Measurements from ENCODE around the gene MSRB3.
"Not testable (repeated sequence)": the region's sequence is repeated elsewhere in the genome, so short reads cannot be mapped to it uniquely, and the experiment has no call there.

Gene MSRB3

DNA sequence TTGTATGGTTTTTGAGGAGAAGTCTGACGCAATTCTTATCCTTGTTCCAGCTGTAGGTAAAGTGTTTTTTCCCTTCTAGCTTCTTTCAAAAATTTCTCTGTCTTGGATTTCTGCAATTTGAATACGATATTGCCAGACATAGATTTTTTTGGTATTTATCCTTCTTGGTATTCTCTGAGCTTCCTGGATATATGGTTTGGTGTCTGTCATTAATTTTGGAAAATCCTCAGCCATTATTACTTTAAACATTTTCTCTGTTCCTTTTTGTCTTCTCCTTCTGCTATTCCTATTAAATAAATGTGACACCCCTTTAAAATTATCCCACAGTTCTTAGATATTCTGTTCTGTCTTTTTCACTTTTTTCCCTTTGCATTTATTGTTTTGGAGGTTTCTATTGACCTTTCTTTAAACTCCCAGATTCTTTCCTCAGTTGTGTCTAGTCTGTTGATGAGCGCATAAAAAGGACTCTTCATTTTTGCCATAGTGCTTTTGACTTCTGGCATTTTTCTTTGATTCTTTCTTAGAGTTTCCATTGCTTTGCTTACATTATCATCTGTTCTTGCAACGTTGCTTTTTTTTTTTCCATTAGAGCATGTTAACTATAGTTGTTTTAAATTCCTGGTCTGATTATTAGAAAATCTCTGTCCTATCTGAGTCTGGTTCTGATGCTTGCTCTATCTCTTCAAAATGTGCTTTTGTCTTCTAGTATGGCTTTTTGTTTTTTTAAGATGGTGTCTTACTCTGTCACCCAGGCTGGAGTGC is 129.1 kb downstream of the MSRB3 start:
- no peak for DNase-seq

DNA sequence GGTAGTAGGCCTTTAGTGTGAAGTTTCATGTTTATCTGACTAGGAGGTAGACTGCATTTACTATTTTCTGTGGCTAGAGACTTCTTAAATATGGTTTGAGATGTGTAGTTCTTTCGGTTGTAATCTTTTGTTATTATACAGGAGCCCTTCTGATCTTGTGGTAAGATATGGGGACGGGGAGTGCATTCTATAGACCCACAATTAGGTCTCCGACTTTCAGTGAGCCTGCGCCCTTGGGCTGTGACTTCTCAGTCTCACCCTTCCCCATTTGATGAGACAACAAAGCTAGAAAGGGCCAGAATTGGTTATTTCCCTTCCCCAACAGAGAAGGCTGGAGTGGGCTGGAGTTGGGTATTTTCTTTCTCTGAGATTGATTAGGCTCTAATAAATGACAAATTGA is 130.0 kb downstream of the MSRB3 start:
- no peak for DNase-seq

DNA sequence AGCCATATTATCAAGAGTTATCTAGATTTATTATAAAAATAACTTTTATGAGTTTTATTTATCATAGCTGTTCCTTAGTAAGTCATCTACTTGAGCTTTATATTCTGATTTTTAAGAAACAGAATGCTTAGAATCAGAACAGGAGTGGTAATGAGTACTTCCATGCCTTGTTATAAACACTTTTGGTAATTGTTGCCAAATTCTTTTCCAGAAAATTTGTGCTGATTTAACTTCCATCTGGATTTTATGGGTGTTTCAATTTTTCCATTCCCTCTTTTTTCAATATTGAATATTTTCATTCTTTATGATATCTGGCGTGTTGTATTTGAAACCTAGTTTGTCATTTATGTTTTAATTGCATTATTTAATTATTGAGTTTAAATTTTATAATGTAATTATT is 131.2 kb downstream of the MSRB3 start:
- no peak for DNase-seq

DNA sequence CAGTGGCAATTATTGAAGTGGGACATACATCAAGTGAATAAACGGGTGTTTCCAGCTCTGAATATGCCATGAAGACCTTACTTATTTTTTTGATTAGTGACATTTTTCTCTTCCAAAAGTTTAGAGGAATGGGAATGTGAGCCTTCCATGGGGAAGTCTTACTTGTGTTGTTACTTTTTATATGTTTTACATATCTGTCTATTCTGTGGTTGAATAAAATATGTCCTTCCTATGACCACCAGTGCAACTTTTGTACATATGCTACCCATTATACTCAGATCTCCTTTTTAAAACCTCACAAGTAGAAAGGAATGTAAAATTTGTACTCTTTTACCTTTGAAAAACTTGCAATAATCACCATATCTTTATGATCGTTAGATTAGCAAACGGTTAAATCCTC is 132.7 kb downstream of the MSRB3 start:
- no peak for DNase-seq

DNA sequence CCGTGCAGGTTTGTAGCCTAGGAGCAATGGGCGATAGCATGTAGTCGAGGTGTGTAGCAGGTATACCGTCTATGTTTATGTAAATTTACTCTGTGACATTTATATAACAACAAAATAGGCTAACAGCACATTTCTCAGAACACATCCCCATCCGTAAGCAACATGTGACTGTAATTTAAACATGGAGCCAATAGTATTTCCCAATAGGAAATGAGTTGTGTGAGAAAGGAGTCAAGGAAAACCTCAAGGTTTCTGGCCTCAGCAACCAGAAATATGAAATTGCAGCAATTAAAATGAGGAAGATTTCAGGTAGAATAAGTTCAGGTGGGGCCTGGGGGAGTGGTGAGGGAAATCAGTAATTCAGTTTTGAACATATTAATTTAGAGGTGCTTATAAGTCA is 136.0 kb downstream of the MSRB3 start:
- DNase-seq, result no peak

DNA sequence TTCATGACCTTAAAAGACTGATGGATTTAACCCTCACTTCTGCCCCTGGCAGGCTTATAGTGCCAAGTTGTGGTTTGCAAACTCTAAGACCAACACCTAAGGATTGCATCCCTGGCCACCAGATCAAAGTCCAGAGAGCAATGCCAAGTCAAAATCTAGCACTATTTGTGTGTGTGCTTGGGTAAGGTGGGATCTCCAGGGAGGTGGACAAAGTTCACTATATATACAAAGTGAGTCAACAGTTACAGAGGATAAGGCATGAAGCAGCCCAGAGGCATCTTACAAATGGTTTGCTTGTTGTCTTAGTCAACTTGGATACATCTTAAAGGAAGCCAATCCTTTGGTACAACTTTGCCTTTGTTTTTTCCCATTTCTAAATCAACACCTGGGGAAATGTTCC is 137.3 kb downstream of the MSRB3 start:
- no peak for DNase-seq

DNA sequence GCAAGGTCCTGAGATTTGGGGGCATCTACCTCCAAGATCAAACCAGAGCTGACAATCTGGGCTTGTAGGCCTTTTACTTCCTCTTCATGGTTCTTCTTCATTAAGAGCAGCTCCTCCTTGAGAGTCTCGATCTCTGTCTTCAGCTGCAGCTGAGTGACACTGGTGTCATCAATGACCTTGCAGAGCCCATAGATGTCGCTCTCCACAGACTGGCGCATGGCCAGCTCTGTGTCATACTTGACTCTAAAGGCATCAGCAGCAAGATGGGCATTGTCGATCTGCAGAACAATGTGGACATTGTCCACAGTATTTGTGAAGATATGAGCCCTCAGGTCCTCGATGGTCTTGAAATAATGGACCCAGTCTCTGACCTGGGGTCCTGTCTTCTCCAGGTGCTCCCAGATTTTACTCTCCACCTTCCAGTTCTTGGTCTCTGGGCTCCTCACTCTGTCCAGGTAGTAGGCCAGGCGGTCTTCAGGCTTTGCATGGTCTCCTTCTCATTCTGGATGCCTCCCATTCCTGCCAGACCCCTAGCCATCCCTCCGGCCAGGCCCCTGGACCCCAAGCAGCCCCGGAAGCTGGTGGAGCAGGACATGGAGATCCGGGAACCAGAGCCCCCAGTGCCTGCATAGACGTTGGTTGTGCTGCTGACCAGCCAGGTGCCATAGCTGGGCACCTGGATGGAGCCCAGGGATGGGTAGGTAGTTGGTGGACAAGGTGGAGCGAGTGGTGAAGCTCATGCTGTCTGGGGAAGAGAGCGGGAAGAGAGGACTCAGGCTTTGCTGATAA is 141.0 kb downstream of the MSRB3 start:
- DNase-seq, result no peak

DNA sequence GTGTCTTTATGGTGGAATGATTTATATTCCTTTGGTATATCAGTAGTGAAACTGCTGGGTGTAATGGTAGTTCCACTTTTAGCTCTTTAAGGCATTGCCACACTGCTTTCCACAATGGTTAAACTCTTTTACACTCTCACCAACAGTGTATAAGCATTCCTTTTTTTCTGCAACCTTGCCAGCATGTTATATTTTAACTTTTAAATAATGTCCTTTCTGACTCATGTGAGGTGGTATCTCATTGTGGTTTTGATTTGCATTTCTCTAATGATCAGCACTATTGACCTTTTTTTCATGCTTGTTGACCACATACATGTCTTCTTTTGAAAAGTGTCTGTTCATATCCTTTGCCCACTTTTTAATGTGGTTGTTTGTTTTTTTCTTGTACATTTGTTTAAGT is 142.5 kb downstream of the MSRB3 start:
- DNase-seq, result no peak

DNA sequence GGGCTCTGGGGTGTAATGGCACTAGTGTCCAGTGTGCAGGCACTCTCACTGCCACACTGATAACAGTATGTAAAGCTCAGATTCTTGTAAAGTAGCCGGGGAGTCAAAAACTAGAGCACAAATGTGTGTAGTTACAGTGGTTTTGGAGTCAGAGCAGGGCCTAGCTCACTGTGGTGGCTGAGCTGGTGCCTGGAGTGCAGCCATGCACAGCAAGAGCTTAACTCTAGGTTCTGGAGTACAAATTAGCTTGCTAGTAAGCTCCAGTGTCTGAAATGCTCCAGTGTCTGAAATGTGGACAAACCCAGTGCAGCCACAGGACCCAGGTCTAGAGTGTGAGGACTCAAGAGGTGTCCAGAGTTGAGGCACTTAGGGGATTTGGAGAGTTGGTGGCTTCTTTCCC is 149.2 kb downstream of the MSRB3 start:
- DNase-seq, result no peak

DNA sequence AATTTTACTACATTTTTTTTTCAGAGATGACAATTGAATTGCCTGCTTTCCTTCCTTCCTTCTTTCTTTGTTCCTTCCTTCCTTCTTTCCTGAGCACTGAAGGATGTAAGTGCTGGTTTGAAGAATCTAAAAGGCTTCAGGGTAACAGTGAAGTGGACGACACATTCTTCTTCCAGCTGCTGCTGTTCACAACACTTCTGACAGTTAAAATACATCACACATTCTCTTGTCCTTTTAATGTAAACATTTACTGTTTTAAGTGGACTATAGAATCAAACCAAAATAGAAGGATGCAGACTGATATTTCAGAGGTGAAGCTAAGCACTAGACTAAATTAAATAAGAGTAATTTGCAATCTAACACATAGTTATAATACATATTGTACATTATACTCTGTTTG is 151.5 kb downstream of the MSRB3 start:
- no peak for DNase-seq

DNA sequence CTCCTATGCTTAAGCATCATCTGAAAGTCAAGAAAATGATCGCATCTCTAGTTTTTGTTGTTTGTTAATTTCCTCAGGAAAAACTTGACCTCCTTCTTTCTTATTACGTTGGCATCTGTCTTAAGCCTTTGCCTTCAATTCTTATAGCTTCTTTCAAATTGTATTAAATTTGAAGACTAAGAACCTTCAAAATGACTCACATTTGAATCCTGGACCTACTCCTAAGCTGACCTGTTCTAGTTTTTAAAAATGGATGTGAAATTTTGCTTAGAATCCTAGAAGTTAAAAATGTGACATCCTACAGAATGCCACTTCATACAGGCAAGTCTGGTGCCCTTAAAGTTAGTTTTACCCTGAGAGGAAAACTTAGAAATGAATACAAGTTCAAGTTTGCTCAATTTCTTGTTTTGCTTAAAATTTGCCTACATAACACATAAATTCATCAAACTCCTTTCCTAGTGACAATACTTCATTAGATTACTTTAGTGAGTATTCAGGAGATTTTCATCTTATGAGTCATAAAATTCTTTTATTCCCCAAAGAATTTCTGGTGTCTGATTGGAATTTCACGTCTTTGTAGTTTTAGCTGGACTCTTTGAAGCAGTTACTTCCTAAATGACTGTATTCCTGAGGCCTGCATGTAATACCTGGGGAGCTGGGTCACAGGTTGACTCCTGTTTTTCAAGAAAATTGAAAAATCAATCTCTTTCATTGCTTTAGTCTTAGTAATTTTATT is 152.3 kb downstream of the MSRB3 start:
- no peak for DNase-seq

DNA sequence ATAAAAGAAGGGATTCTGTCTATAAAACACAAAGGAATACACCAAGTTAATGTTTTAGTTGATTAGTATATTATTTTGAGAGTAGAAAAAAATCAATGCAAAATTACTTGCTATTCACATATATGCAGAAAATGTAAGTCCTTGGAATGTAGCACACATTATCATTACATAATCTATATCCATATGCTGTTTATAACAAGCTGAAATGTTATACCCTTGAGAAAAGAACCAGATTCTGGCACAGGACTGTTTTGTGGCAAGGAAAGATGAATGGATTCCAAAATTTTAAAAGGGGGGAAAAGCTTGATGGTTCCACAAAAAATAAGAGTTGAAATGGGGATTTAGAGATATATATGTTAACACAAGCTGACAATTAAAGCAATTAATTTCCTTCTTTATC is 153.6 kb downstream of the MSRB3 start:
- DNase-seq, result no peak

DNA sequence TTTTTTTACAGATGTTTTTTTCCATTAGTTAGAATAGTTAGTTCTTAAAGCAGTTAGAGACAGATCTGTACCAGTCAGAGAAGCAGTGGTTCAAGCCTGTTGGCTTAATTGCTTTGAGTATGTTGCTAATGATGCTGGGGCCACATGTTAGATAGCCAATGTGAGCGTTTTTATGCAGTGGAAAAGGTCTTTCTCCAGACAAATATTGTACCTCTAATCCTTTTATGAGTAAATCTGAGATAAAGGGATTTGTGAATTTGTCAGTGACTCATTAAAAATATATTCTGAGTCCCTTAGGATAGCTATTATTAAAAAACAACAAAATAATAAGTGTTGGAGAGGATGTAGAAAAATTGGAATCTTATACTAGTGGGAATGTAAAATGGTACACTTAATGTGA is 154.2 kb downstream of the MSRB3 start:
- DNase-seq, result no peak

DNA sequence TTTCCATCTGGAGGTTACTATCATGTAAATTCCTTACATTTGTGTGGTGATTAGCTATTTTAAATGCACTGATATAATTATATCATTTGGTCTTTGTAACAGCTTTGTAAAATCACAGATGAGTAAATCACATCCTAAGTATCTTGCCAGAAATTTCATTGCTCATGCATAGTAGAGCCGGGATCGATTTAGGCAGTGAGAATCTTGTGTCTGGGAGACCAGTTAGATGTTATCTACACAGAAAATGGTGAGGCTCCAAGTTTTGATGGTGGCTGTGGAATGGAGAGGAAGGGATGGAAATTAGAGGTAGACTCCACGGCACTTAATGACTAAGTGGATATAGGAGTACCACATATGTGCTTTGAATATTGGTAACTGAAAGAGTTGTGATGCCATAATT is 156.3 kb downstream of the MSRB3 start:
- DNase-seq, result no peak

DNA sequence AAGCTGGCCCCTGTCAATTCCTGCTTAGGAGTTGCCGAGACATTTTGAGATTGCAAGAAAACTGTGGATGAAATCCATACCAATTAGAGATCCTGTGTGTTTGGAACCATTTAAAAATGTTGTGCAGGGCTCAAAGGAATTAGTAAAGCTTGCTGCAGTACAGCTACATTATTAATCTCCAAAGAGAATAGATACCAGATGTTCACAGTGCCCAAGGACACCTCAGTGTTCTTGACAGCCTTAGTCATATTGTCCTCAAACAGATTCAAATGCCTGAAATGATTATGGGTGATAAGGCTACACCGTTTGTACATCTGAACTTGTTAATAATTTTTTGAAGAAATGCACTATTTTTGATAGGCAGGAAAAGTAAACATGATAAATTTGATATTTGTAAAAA is 164.6 kb downstream of the MSRB3 start:
- no peak for DNase-seq

DNA sequence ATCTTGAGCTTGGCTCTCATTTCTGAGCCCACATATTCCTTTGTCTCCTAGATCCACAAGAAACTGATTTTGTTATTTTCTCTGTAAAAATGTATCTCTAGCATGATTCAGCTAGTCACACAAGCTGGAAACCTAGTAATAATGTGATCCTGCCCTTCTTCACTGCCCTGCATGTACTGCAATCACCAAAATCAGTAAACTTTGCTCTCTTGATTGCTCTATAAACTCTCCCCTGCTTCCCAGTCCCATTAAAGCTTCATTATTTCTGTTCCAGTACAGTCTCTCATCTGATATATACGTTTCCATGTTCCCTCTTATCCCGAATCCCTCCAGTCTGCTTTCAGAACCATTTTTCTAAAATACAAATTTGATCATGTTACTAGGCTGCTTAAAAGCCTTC is 166.5 kb downstream of the MSRB3 start:
- no peak for DNase-seq

DNA sequence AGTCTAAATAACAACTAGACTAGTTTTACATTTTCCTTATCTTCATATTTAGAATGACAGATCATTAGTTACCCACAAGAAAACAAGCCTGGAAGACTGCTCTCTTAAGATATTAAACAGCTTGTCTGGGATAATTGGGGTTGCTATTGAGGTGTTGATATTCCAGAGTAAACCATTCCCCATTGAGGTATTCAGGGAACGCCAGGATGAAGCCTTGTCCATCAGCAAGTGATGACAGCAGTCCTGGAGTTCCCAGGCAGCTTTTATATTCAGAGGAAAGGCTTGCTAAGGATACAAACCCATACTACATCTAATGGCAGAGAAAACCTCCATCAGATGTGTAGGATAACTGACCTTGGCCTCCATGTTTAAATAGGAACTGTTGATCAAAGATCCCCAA is 168.4 kb downstream of the MSRB3 start:
- no peak for DNase-seq

DNA sequence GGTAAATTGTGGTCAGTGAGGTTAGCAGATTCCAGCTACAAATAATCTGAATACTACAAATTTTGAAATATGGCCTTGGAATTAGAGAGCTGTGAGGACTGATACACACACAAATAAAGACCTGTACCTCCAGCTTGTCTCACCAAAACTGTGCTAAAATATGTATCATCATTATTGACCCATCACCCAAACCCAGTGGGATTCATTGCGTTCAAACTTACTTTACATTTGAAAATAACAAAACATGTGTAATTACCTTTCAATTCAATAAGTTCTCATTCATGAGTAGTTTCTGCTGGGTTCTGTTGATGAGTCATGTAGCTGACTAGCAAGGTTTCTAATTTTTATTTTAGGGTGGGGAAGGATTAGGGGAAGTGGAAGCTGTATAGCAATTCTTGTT is 170.9 kb downstream of the MSRB3 start:
- no peak for DNase-seq

DNA sequence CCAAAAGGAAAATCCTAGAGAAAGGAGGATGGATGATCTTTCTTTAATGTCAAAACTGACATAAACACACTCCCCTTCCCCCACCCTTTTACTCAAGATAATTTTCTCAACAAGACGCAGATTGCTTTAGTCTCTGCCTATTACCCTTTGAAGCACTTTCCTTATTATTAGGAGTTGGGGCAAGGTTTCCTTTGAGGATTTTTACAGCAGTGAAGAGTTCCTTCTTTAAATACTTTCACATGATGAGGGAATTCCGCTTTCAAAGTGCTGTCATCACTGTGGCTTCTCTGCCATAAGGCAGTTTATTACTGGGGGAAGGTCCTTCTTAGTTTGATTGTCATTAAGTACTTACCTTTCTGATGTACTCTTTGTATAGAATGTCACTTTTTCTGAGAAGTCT is 172.1 kb downstream of the MSRB3 start:
- no peak for DNase-seq

DNA sequence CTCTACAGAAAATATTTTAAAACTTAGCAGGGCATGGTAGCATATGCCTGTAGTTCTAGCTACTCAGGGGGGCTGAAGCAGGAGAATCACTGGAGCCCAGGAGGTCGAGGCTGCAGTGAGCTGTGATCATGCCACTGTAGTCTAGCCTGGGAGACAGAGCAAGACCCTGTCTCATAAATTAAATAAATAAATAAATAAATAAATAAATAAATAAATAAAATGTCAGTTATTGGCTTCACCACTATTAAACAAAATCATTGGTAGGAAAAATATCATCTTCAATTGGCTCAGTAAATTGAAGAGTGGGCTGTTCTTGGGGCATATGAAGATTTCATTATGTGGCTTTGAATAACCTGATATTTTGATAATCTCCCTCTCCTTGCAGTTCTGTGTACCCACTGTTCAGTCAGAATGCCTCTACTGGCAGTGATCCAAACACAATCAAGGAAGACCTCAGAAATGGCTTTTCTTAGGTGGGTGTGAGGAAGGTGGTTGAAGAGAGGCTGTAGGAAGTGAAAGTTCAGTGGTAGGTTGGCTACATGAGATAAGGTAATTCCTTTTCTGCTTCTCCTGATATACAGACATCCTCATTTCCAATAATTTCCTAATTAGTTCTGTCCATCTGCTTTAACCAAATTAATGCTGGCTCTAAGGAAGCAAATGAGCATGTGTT is 175.8 kb downstream of the MSRB3 start:
- DNase-seq, result no peak

DNA sequence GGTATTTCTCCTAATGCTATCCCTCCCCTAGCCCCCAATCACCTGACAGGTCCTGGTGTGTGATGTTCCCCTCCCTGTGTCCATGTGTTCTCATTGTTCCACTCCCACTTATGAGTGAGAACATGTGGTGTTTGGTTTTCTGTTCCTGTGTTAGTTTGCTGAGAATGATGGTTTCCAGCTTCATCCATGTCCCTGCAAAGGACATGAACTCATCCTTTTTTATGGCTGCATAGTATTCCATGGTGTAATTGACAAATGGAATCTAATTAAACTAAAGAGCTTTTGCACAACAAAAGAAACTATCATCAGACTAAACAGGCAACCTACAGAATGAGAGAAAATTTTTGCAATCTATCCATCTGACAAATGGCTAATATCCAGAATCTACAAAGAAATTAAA is 178.9 kb downstream of the MSRB3 start:
- DNase-seq, result not testable (repeated sequence)

DNA sequence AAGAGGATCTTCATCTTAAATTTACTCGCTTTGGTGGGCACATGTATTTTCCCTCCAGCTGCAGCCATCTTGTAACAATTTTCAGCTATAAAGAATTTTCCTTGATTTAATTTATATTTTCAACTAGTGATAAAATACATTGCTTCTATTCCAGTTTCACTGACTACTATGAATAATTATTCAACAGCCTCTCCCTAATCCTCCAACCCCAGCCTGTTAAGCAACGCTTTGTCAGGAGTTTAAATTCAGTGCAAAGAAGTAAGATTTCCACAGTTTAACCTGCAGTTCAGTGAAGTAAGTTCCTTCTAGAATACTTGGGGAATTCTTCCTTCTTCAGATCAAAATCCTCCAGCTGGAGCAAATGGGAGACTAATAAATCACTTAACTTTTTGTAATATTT is 180.2 kb downstream of the MSRB3 start:
- no peak for DNase-seq

DNA sequence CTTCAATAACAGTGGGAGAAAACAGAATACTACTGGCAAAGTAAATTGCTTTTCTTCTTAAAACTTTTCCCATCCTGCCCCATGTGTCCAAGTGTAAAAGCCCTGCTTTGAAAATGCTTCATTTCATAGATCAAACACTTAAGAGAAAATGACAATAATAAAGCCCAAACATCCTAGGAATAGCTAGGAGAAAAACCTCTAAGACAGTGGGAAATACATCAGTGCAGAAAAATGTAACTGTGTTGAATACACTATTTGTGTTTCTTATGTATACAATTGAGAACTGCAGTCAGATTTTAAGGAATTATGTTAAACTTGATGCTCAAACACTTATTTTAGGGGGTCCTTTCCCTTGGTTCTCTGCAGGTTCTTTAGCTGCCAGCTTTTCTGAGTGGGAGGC is 181.1 kb downstream of the MSRB3 start:
- no peak for DNase-seq
